GM12878 (cell line): ENCODE results near the gene ISG20. TPM values are rescaled to one million over a fixed set of nuclear protein-coding genes. Genes with fewer than 3 reads are reported as not detected.

Experiments
- ATAC-seq: fragments of 200-7000 bp; cut with Tn5 transposase; 3 replicates; pipeline ENCODE4 v1.9.1; 2020; ENCODE audit warnings: mild to moderate bottlenecking, moderate library complexity
- BruUV-seq: library from RNA; stranded (reverse); fragments of 400-500 nt; replicated peaks from 2 replicates; lab custom pipeline; 2021; lab: Mats Ljungman, UMichigan
- CTCF ChIA-PET: fragments of 300-600 bp; sonication (Branson Sonifier 250); formaldehyde crosslinking; extraction: SDS; loops from one replicate; lab custom pipeline; 2021; ENCODE audit warnings: inconsistent platforms; lab: Yijun Ruan, JAX
- POLR2A ChIA-PET: fragments of 350-600 bp; formaldehyde crosslinking; extraction: SDS; loops from one replicate; lab custom pipeline; 2021; ENCODE audit warnings: inconsistent platforms; lab: Charles Lee
- RAD21 ChIA-PET: fragments of 300-600 bp; sonication (Branson Sonifier 250); formaldehyde crosslinking; loops from one replicate; lab custom pipeline; 2023; ENCODE audit warnings: antibody characterized with exemption; ENCODE audit not compliant: unreplicated experiment; lab: Charles Lee
- SMC1A ChIA-PET: fragments of 300-600 bp; sonication (Branson Sonifier 250); formaldehyde crosslinking; loops from one replicate; lab custom pipeline; 2023; ENCODE audit not compliant: unreplicated experiment, uncharacterized antibody; lab: Charles Lee
- DNase-seq: peaks from one replicate; pipeline ENCODE4 v3.0.0-alpha.2; 2011; ENCODE audit warnings: low read depth, low spot score
- FAIRE-seq: peaks from 3 replicates; lab custom pipeline; 2011; peaks lifted over from hg19 to GRCh38; lab: Jason Lieb, UNC
- H2AFZ ChIP-seq: 2 replicates; pipeline ENCODE4 v1.6.0; 2011; ENCODE audit warnings: low read depth, low read length, control low read depth; ENCODE audit not compliant: control insufficient read depth
- H3K27ac ChIP-seq: 2 replicates; pipeline ENCODE4 v1.5.1; 2011; ENCODE audit warnings: control low read depth; ENCODE audit not compliant: control insufficient read depth, insufficient read depth
- H3K27me3 ChIP-seq, 2 experiments: replicated peaks in 1 of 2; 2 replicates each; pipeline versions ENCODE4 v1.6.0 to v1.6.1; 2011; ENCODE audit warnings: low read length in 1 of 2; ENCODE audit not compliant: control insufficient read depth in 2 of 2, insufficient read depth in 2 of 2
- H3K36me3 ChIP-seq, 2 experiments: 2 replicates each; pipeline ENCODE4 v1.5.1; 2011; ENCODE audit warnings: low read length in 1 of 2; ENCODE audit not compliant: control insufficient read depth in 2 of 2, insufficient read depth in 2 of 2
- H3K4me1 ChIP-seq: 2 replicates; pipeline ENCODE4 v1.6.1; 2011; ENCODE audit warnings: mild to moderate bottlenecking, low read length, moderate library complexity, mixed read lengths; ENCODE audit not compliant: control insufficient read depth, insufficient read depth
- H3K4me2 ChIP-seq: 2 replicates; pipeline ENCODE4 v1.6.0; 2011; ENCODE audit warnings: control low read depth; ENCODE audit not compliant: control insufficient read depth, insufficient read depth
- H3K4me3 ChIP-seq: fragments of 200-600 bp; sonication (generic); 2 replicates; pipeline ENCODE4 v1.5.1; 2016
- H3K79me2 ChIP-seq: 2 replicates; pipeline ENCODE4 v1.6.0; 2011; ENCODE audit warnings: low read length; ENCODE audit not compliant: control insufficient read depth, insufficient read depth
- H3K9ac ChIP-seq: 2 replicates; pipeline ENCODE4 v1.8.0; 2011; ENCODE audit warnings: low read length, control low read depth, mixed read lengths; ENCODE audit not compliant: control insufficient read depth, insufficient read depth
- H3K9me3 ChIP-seq: replicated peaks from 3 replicates; pipeline ENCODE4 v1.5.1; 2011; ENCODE audit warnings: mild to moderate bottlenecking, low read length; ENCODE audit not compliant: control insufficient read depth, insufficient read depth
- H4K20me1 ChIP-seq: 2 replicates; pipeline ENCODE4 v1.6.0; 2011; ENCODE audit not compliant: control insufficient read depth, insufficient read depth
- ASH2L ChIP-seq: fragments of 300-600, 200-600 bp; sonication (generic); IDR thresholded peaks from 2 replicates; pipeline ENCODE4 v1.6.1; 2017; ENCODE audit warnings: low read depth, mild to moderate bottlenecking, borderline replicate concordance
- CHD4 ChIP-seq: fragments of 200-600 bp; sonication (generic); IDR thresholded peaks from 2 replicates; pipeline ENCODE4 v1.6.1; 2016; ENCODE audit warnings: mild to moderate bottlenecking
- E4F1 ChIP-seq: fragments of 450-650 bp; IDR thresholded peaks from 2 replicates; pipeline ENCODE4 v1.6.1; 2018; ENCODE audit warnings: borderline replicate concordance, mild to moderate bottlenecking; ENCODE audit not compliant: partially characterized antibody
- FOS ChIP-seq: IDR thresholded peaks from 3 replicates; pipeline ENCODE4 v1.6.1; 2011; ENCODE audit warnings: borderline replicate concordance; ENCODE audit not compliant: insufficient read length; ENCODE audit errors: extremely low read depth
- MAX ChIP-seq: IDR thresholded peaks from 2 replicates; pipeline ENCODE4 v1.6.1; 2012; ENCODE audit warnings: low read depth, low read length, improper control_type of control experiment
- MEF2B ChIP-seq: fragments of 450-650 bp; IDR thresholded peaks from 2 replicates; pipeline ENCODE4 v1.6.1; 2018; ENCODE audit warnings: mild to moderate bottlenecking, moderate library complexity; ENCODE audit not compliant: partially characterized antibody, poor library complexity, severe bottlenecking
- MTA3 ChIP-seq: IDR thresholded peaks from 2 replicates; pipeline ENCODE4 v1.6.1; 2012; ENCODE audit warnings: low read length, inconsistent platforms, borderline replicate concordance
- NFIC ChIP-seq: IDR thresholded peaks from 2 replicates; pipeline ENCODE4 v1.6.1; 2012; ENCODE audit warnings: low read depth, mild to moderate bottlenecking, inconsistent platforms, low read length, moderate library complexity
- NR2C2 ChIP-seq: IDR thresholded peaks from 2 replicates; pipeline ENCODE4 v1.6.1; 2011; ENCODE audit warnings: borderline replicate concordance, low read depth; ENCODE audit not compliant: control insufficient read depth, insufficient read length
- SKIL ChIP-seq: fragments of 450-650 bp; IDR thresholded peaks from 2 replicates; pipeline ENCODE4 v1.6.1; 2017; ENCODE audit warnings: mild to moderate bottlenecking, low read depth, inconsistent platforms; ENCODE audit not compliant: poor library complexity, severe bottlenecking
- WGBS: methylation state at CpG from one replicate; pipeline ENCODE4 v1.1.6; 2016; ENCODE audit warnings: low lambda C conversion rate; ENCODE audit not compliant: insufficient replicate concordance, insufficient coverage; ENCODE audit errors: missing lambda C conversion rate; 5-methylcytosine and 5-hydroxymethylcytosine counted together
- in situ Hi-C: fragments of 300-500 bp; cut with MboI; formaldehyde crosslinking; loops from 9 replicates; pipeline ENCODE4 v1.14.3; 2018; ENCODE audit warnings: mixed read lengths
- intact Hi-C: fragments of 100-400 bp; cut with micrococcal nuclease; formaldehyde crosslinking; loops from one replicate; pipeline ENCODE4 v1.14.2; 2022; ENCODE audit not compliant: unreplicated experiment
- polyA plus RNA-seq, 11 experiments: library from polyadenylated mRNA; depleted of rRNA in 4 of 11; unstranded in 6 of 11; stranded (reverse) in 5 of 11; fragments of >200 nt; fragmentation: Nextera tagmentation in 4 of 11; fragmentation: Illumina TruSeq in 1 of 11; extraction: Ambion mirVana in 4 of 11; extraction: Trizol in 1 of 11; gene quantifications; 1 replicate in 1 of 11; 2 replicates in 10 of 11; pipeline versions ENCODE4 v1.2.1 to v1.2.3, GENCODE V29; 2011 to 2016; ENCODE audit warnings: inconsistent platforms in 2 of 11, missing spikeins in 2 of 11, low read depth in 1 of 11
- total RNA-seq, 4 experiments: library from RNA; depleted of rRNA in 3 of 4; stranded (reverse); fragments of >200 nt in 3 of 4; fragmentation: Illumina TruSeq in 1 of 4; extraction: Trizol in 1 of 4; gene quantifications; 2 replicates each; pipeline versions ENCODE4 v1.2.1 to v1.2.3, GENCODE V29; 2013 to 2021

Gene ISG20
- total and polyA plus RNA-seq, 10 of the 15 experiments (the other 5 are each of a cell fraction or from before 2014, with no cell fraction given): 23.4 to 210 (median 85.9) TPM

- intact Hi-C loops: no loop called here
- no peak for FAIRE-seq
- ChIA-PET CTCF (no interaction called here), SMC1A (no interaction called here), RAD21 (no interaction called here), POLR2A (no interaction called here)
- Histone ChIP-seq H3K36me3 (no peaks in the 10 kb centered on the region), H3K4me1 (no peaks in the 10 kb centered on the region), H3K9me3 (no peaks in the 10 kb centered on the region), H4K20me1 (no peaks in the 10 kb centered on the region), H3K27me3 (no peaks in the 10 kb centered on the region), H3K27ac (no peak overlapping the region), H3K9ac (no peak overlapping the region), H3K4me2 (no peak overlapping the region), H3K79me2 (no peaks in the 10 kb centered on the region), H2AFZ (no peak overlapping the region), H3K4me3 (no peak overlapping the region)
- no TSS peak for BruUV-seq
- DNase-seq: no peak
- 29% methylated on average over 6 of the region's 6 CpGs for WGBS
- TF ChIP-seq CHD4 (no peak), MEF2B (no peak), FOS (no peak), MTA3 (no peak), E4F1 (no peak), MAX (no peak), NFIC (no peak), SKIL (no peak), ASH2L (no peak), NR2C2 (no peak)
- ATAC-seq: no peak
- in situ Hi-C loops: no loop called here
Observed at GRCh38 chr15:88590759-88591158, 48.1 kb upstream of the ISG20 start.
